ENCODE data around the gene RAD51B. TPM values are rescaled to one million over a fixed set of nuclear protein-coding genes. Genes with fewer than 3 reads are reported as not detected.
"Not testable (repeated sequence)": the region's sequence is repeated elsewhere in the genome, so short reads cannot be mapped to it uniquely, and the experiment has no call there.

Gene RAD51B
- total RNA-seq, 2 donors from 2014 or later: 13.7 to 15.1 TPM

DNA sequence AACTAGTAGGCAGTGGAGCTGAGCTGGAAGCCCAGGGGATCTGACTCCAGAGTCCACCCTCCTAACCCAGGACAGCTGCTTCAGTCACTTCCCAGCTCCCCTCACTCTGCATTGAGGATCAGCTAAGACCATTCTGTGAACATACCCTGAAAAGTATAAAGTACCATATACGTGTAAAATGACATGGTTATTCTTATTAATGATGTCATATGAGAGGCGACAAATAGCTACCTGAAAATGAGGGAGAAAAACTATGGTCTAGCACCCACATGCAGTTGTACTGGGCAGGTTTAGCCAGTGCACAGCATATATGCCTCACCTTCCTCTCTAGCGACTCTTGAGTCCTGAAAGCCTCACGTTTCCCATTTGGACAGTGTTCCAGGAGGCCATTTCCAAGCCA lies 461.9 kb downstream of the RAD51B start:
- intact Hi-C loops (cut with DNase I): no loop called here
- DNase-seq (ENCODE audit: low spot score): no peak

DNA sequence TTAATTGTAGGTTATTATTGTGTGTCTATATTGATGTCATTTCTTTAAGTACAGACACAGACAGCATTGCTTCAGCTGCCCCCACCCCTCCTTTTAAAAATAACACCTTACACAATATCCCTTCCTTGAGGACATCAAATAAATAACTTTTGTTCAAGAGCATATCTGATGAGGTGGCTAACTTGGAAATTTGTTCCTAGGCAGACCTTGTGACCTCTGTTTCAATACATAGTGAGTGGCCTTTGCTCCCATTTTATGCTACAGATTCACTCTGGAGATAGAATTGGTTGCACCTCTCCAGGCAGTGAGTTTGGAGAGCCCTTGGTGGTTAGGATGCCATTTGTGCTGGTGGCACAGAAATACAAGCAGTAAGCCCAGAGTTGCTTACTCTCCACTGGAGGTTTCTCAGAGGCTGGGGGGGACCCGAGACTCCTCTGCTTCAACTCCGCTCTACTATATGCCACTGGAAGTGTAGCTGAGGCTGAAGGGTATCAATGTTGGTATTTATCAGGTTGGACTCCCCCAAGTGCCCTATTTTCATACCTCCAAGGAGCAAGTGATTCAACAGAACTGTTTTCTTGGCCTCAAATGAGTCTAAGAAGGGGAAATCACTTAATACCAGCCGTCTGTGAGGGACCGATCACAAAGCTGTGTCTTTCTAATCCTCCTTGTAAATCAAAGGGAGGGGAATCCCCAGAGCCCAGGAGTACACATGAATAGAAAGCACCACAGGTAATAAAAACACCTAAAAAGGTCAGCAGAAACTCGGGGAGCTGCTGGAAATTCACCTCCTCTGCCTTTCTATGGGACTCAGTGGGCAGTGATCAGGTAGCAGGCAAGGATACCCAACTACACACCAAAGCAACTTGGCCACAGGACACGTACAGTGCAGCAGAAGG lies 463.1 kb downstream of the RAD51B start:
- intact Hi-C loops (cut with DNase I): no loop called here
- DNase-seq (ENCODE audit: low spot score): no peak

- intact Hi-C loops (cut with DNase I): no loop called here
- no peak for DNase-seq (ENCODE audit: low spot score)
Observed at GRCh38 chr14:68283378-68284123, 464.0 kb downstream of the RAD51B start.

DNA sequence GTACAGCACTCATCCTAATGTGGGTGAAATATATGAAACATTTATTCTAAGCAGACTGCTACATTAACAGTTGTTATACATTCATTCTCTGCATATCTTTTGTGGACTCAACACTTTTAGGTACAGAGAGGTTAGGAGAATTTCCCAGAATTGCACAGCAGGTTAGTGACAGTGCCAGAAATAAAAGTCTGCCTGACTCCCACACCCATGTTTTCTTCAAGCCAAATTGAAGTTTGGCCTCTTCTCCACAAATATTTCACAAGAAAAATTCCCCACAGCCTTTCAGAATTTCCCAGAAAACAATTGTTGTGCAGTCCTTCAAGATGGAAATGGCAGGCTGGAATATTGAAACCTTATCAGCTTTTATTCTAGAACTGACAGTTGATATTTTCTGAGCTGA lies 464.8 kb downstream of the RAD51B start:
- intact Hi-C loops (cut with DNase I): no loop called here
- no peak for DNase-seq (ENCODE audit: low spot score)

DNA sequence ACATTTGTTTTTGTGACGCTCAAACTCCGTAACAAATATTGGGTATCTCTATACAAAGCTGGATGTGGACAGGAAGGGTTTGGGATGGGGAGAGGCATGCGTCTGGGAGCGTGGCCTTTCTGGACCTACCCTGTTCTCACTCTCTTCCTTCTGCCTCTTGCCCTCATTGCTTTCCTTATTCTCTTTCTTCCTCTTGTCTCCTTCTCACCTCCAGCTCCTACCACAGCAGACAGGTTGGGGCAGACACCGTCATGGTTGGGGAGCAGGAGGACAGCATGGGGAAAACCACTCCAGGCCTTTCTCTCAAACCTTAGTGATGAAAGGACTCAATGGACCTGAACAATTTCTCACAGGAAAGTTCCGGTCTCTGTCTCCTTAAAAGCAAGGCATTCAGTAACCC lies 465.3 kb downstream of the RAD51B start:
- no peak for DNase-seq (ENCODE audit: low spot score)
- intact Hi-C loops (cut with DNase I): no loop called here

GRCh38 chr14:68285421-68286179 lies 466.0 kb downstream of the RAD51B start:
- intact Hi-C loops (cut with DNase I): no loop called here

GRCh38 chr14:68286667-68287066 lies 467.1 kb downstream of the RAD51B start:
- DNase-seq (ENCODE audit: low spot score): no peak
- intact Hi-C loops (cut with DNase I): no loop called here

More at GRCh38 chr14:68285421-68286179, 466.0 kb downstream of the RAD51B start:
- DNase-seq (ENCODE audit: low spot score): no peak

DNA sequence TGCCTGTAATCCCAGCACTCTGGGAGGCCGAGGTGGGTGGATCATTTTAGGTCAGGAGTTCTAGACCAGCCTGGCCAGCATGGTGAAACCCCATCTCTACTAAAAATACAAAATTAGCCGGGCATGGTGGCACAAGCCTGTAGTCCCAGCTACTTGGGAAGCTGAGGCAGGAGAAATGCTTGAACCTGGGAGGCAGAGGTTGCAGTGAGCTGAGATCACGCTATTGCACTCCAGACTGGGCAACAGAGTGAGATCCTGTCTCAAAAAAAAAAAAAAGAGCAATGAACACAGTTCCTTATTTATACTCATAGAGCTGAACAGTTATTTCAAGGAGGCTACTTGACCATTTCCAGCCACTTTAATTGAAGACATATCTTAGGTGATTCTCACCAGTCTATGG lies 469.9 kb downstream of the RAD51B start:
- intact Hi-C loops (cut with DNase I); DNase-seq (ENCODE audit: low spot score): not testable (repeated sequence)

DNA sequence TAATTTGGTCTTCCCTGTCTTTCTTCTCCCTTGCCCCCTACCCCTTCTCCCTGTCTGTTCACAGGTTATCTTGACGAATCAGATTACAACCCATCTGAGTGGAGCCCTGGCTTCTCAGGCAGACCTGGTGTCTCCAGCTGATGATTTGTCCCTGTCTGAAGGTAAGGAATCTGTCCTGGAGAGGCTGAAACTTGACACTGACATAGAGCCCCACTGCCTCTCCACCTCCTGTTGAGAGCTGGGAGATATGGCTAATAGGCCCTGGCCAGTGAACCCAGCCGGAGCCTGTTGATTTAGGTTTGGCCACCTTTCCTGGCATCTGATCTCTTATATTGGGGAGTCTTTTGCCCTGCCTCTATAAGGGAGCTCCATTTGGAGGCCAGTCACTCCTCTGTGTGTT lies 472.2 kb downstream of the RAD51B start:
- no peak for DNase-seq (ENCODE audit: low spot score)
- intact Hi-C loops (cut with DNase I): no loop called here

DNA sequence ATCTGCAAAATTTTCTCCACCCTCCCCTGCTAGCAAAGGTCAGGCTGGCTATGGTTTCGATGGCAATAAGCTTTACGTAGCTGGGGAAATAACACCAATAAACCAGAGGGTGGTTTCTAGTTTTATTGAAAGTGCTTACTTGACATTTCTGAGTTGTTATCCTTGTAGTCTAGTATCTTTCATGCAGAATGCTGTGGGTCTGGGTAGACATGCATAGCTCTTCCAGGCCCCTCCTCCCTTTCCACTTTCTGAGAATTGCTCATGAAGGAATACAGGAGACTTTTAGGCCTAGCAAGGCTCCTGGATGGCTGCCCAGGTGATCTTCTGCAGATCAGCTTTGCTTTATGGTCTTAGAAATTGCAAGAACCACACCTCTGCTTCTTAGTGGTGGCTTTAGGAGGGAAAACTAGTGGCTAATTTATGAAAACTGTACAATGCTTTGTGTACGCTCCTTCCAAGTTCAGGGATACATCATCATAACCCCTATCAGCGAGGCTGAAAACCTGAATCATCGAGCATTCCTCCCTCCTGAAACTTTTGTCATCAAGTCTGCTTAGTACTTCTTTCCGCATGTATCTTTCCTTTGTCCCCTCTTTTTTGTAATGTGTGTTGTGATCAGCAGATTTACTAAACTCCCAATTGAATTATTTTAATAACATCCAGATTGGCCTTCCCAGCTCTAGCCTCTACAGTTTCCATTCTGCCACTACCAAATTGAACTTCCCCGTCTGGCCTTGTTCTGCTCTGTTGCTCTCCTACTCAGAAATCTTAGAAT lies 473.0 kb downstream of the RAD51B start:
- DNase-seq (ENCODE audit: low spot score): no peak

GRCh38 chr14:68293404-68293803 lies 473.8 kb downstream of the RAD51B start:
- no peak for DNase-seq (ENCODE audit: low spot score)
- intact Hi-C loops (cut with DNase I): no loop called here

More for the DNA sequence above, 473.0 kb downstream of the RAD51B start:
- intact Hi-C loops (cut with DNase I): no loop called here

DNA sequence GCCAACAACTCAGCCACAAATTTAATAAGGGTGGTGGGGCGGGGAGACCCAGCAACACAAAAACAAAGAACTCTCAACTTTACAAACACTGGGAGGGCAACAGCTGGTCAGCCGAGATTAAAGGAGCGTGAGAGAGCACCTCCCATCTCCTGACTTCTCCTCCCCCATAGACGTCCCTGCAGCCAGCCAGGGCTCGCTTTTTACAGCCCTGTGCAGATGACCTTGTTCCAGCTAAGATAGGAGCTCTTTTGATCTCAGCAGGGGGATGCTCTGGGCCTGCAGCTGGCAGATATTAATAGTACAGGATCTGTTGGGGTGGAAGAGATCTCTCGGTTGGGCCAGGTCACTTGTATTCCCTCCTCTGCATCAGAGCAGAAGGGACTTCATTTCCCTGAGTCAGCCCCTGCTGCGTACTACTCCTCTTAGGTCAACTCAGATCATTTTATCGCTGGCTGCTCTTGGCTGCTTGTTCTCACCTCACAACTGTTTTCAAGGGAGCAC lies 475.8 kb downstream of the RAD51B start:
- DNase-seq (ENCODE audit: low spot score): no peak

DNA sequence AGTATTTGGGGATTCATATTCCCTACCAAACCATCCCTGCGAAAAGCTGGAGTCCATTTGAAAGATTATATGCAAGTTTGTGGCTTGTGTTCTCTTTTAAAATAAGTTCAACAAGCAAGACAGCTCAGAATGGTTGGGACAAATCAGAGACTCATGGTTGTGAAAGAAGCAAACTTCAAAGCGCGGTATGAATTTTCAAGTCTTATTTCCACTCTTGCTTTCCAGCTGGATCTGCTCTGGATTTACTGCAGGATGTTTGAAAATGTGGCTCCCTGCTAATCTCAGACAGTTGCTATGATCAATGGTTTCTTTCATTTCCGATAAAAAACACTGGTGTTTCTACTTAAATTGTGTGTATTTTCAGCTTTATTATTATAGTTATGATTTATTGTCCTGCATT lies 477.5 kb downstream of the RAD51B start:
- no peak for DNase-seq (ENCODE audit: low spot score)
- intact Hi-C loops (cut with DNase I): no loop called here

More for the DNA sequence above, 475.8 kb downstream of the RAD51B start:
- intact Hi-C loops (cut with DNase I): no loop called here

DNA sequence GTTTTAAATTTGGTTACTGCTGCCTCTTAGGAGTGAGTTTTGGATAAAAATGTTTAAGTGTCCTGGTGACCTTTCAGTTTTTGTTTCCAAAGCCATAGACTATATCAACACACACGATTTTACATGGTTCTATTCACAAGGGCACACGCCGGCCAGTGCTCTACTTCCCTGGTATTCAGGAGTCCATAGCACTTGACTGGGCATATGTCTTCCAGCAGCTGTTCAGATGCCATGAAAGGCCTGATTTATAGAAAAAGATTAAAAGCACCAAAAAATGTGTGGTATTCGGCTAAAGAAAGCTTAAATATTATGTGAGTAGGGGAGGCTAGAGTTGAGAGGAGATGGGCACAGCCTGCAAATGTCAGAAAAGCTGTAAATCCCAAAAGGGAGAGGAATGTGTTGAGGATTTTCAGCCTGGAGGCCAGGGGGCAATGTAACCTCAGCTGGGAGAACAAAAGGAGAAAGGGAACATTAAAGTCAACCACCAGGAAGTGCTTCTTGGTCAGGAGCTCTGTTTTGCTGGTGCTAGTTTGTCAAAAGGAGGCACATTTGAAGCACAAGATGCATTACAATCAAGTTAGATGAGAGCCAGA lies 478.4 kb downstream of the RAD51B start:
- no peak for DNase-seq (ENCODE audit: low spot score)
- intact Hi-C loops (cut with DNase I): no loop called here

DNA sequence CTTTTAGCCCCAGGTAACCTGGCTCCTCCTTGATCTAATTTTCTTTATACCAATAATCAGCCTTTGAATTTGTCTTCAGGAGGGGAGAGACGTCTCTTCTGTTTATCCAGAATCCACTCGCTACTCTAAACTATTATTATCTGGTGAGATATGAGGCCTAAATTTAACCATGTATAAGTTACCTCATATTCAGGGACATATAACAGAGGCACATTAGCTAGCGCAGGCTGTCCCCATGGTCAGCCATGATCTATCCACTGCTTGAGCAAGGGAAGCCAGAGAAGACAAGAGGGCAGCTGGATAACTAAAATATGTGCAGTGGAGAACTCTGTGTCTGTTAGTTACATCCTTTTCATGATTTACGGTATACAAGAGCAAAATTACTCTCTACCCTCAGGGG lies 481.0 kb downstream of the RAD51B start:
- intact Hi-C loops (cut with DNase I): no loop called here
- no peak for DNase-seq (ENCODE audit: low spot score)

GRCh38 chr14:68301219-68301618 lies 481.6 kb downstream of the RAD51B start:
- no peak for DNase-seq (ENCODE audit: low spot score)
- intact Hi-C loops (cut with DNase I): no loop called here

GRCh38 chr14:68302938-68303337 lies 483.4 kb downstream of the RAD51B start:
- intact Hi-C loops (cut with DNase I); DNase-seq (ENCODE audit: low spot score): not testable (repeated sequence)

DNA sequence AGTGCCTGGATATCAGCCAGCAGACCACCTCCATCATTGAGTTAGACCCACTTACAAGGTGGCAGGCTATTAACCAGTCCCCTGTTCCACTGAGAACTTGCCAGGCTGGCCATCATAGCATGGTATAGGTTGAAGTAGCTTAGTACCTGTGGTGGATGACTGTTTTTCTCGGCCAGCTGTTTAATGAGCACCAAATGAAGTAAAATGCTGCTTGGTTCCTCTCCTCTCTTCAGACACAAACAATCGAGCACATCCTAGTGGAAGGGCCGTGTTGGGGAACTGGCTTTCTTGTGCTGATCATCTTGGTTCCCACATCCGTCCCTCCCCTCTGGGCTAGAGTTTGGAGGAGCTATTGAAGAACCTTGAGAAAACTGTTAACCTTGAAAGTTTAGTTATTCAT lies 486.2 kb downstream of the RAD51B start:
- DNase-seq (ENCODE audit: low spot score): no peak
- intact Hi-C loops (cut with DNase I): no loop called here
